Motor neuron (in vitro differentiated cells): ENCODE results near the gene LPO. TPM values are rescaled to one million over a fixed set of nuclear protein-coding genes. Genes with fewer than 3 reads are reported as not detected.
A peak's percentile ranks its signal among the peaks of the same experiment; 100 is the strongest.

Experiments used
- ATAC-seq, 8 experiments: fragments of 200-7000 bp; cut with Tn5 transposase; replicated peaks in 6 of 8; 2 replicates each; pipeline ENCODE4 v1.8.0; 2021; ENCODE audit warnings: mild to moderate bottlenecking in 8 of 8, moderate library complexity in 8 of 8
- H3K27ac ChIP-seq, 2 donors: fragments of 250-450 bp; sonication (Bioruptor Pico); 2 replicates each; pipeline ENCODE4 v1.9.0; 2021; ENCODE audit warnings: antibody characterized with exemption in 2 of 2, mild to moderate bottlenecking in 2 of 2, moderate library complexity in 1 of 2
- H3K4me1 ChIP-seq, 2 donors: fragments of 250-450 bp; sonication (Bioruptor Pico); replicated peaks in 1 of 2; 2 replicates each; pipeline ENCODE4 v1.6.1; 2021; ENCODE audit warnings: antibody characterized with exemption in 2 of 2, mild to moderate bottlenecking in 2 of 2, moderate library complexity in 1 of 2
- H3K4me3 ChIP-seq, 5 donors: fragments of 250-450 bp; sonication (Bioruptor Pico); 2 replicates each; pipeline ENCODE4 v1.9.0; 2021; ENCODE audit warnings: antibody characterized with exemption in 5 of 5, mild to moderate bottlenecking in 5 of 5, moderate library complexity in 4 of 5
- WGBS, 10 experiments: fragments of 450-650 bp; shearing (Covaris generic); methylation state at CpG; one replicate each; pipeline ENCODE4 v1.0.0; 2022; 5-methylcytosine and 5-hydroxymethylcytosine counted together
- in situ Hi-C, 9 experiments: fragments of 400-800 bp; cut with MboI; loops; one replicate each; pipeline ENCODE4 v1.15.0; 2021; ENCODE audit warnings: low sequenced_read_pairs in 9 of 9, low pct_unique_long_range_greater_than_20kb in 2 of 9; ENCODE audit not compliant: unreplicated experiment in 9 of 9
- total RNA-seq, 8 experiments: library from RNA; unstranded; fragments of 300-600 nt; gene quantifications; 2 replicates each; pipeline versions ENCODE4 v1.2.3 to v1.2.4, GENCODE V29; 2022

The LPO gene
- total RNA-seq, 8 experiments from 2014 or later = 0.08 to 1.2 (median 0.16) TPM; not detected in 1

- ATAC-seq = no peak
- in situ Hi-C loops = no loop called here
- WGBS, 10 experiments = 85 to 99% (median 93%) methylated on average over 5 to 17 of the region's 36 CpGs; no CpG with 5 or more reads in 4 of the 10 experiments
- no peak overlapping the region for H3K4me3 ChIP-seq
- H3K4me1 ChIP-seq = peaks cover 0 to 9% of the 10 kb centered on the region in 2 donors
- H3K27ac ChIP-seq = no peak overlapping the region
Observed at GRCh38 chr17:58277802-58278595, 39.6 kb downstream of the LPO start.

DNA sequence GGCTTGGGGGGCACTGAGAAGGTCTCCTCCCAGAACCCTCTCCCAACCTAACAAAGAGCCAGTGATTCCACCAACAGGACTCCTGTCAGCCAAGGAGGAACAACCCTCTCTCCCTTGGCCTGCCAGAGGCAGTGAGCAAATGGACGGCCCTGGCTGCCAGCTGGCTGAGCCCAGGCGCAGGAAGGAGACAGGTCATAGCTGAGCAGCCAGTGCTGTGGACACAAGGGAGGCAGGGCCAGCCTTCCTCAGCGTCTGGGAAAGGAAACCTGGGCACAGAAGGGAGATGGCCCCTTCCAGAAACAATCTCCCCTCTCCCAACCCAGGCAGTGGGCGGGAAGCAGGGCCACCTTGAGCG, 40.3 kb downstream of the LPO start:
- 47% methylated on average over 5 of the region's 5 CpGs; no CpG with 5 or more reads in 9 of the 10 experiments for WGBS, 10 experiments
- H3K27ac ChIP-seq = peak overlapping the region in 1 of 2 donors; percentile 63
- in situ Hi-C loops = no loop called here
- peaks cover 0 to 9% of the 10 kb centered on the region in 2 donors for H3K4me1 ChIP-seq
- no peak overlapping the region for H3K4me3 ChIP-seq
- peak in 1 of 8 experiments; percentile 21 for ATAC-seq

DNA sequence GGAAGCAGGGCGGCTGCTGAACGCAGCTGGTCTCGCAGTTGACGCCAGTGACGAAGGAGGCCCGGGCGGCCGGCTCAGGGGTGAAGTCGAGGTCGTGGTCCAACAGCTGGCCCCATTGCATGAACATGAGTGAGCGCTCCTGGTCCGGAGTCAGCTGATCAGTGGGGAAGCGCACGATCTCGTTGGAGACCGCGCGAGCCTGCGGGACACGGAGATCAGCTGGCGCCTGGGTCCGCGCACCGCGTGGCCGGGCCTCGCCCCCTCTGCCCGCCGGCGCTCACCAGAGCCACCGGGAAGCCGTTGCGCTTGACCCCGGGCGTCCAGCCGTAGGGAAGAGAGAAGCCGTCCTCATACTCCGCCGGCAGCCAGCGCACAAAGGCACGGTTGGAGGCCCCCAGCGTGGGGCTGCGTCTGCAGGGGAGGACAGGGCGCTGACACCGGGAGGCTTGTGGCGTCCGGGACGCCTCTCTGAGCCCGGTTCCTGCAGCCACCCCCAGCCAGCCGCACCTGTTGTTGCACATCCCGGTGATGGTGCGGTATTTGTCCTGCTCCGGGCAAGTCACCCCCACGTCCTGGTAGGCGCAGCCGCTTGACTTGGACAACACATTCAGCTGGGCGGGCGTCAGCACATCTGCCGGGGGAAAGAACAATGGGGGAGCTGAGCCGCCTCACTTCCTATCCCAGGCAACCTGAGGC, 40.8 kb downstream of the LPO start:
- Histone ChIP-seq H3K4me1 (peaks cover 0 to 9% of the 10 kb centered on the region in 2 donors), H3K27ac (peak overlapping the region in 1 of 2 donors; percentile 63), H3K4me3 (no peak overlapping the region)
- peak in 6 of 8 experiments; percentile 83 to 93 (median 89) for ATAC-seq
- in situ Hi-C loops = no loop called here
- 1 to 84% (median 75%) methylated on average over 2 to 45 of the region's 60 CpGs; no CpG with 5 or more reads in 4 of the 10 experiments for WGBS, 10 experiments

DNA sequence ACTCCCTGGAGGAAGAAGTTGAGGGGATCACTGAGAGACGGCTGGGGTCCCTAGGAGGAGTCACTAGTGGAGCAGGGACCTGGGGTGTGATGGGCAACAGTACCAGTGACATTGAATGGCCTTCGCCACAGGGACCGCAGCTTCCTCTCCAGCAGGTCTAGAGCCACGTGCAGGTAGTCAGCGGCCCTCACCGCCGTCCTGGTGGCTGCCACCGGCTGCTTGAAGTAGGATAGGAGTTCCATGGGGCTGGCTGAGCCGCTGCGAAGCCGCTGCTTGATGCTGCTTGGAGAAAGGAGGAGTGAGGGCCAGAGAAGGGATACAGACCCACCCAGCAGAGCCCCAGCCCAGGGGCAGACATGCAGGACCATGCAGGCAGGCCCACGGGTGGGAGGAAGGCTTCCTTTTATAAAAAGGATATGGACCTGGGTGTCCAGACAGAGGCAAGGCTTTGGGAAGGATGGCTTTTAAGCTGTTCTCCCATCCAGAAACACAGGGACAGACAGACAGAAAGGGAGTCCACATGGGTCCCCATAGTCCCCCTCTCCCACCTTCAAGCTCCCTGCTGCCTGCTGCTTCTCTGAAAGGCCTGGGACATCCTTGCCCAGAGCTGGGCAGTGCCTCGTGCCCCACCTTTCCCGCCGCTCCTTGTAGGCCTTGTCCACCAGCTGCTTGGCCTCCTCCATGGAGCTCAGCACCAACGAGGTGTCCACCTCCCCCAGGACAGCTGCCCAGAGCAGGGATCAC, 41.5 kb downstream of the LPO start:
- Histone ChIP-seq H3K4me1 (peaks cover 0 to 9% of the 10 kb centered on the region in 2 donors), H3K4me3 (no peak overlapping the region), H3K27ac (no peak overlapping the region)
- WGBS, 10 experiments = 41 to 91% (median 88%) methylated on average over 2 to 7 of the region's 16 CpGs; no CpG with 5 or more reads in 6 of the 10 experiments
- in situ Hi-C loops = no loop called here
- no peak for ATAC-seq

DNA sequence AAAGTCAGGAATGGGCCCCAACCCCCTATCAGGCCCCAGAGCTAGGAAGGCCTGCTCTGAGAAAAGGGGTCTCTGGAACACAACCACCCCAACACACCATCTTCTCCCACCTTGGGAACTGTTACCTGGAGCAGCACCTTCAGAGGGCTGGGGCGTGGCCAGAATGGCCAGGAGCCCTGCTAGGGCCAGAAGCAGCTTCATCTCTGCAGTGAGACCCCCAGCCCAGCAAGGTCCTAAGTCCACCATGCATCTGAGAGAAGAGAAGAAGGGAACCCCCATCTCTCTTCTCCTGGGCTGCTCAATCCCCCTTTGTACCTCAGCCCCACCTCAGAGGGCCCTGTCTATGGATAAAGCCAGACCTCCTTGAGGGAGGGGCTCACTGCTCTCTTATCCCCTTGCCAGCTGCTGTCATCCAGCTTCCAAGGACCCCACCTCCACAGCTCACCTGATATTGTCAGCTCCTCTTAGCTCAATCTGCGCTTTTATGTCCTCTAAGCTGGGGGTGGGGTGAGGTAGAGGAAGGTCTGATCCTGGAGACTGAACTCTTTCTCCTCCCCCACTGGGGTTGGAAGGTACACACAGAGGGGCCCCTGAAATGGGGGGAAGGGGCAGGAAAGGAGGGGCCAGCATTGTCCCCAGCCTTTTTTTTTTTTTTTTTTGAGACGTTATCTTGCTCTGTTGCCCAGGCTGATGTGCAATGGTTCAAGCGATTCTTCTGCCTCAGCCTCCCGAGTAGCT, 42.3 kb downstream of the LPO start, which contains the start of gene MPO:
TSS of gene MPO (minus strand) at position 456 of the 738 bp plus-strand sequence. CDS start at position 279, 177 bp downstream.
- Histone ChIP-seq H3K4me1 (peaks cover 0 to 9% of the 10 kb centered on the region in 2 donors), H3K27ac (no peak within 1 kb of the TSS), H3K4me3 (no peak within 1 kb of the TSS)
- WGBS, 10 experiments = 39 to 90% methylated on average over 2 to 3 of the region's 5 CpGs; no CpG with 5 or more reads in 8 of the 10 experiments
- in situ Hi-C loops = no loop called here
- no peak for ATAC-seq

GRCh38 chr17:58281511-58282011, 43.2 kb downstream of the LPO start:
- Histone ChIP-seq H3K4me1 (peaks cover 0 to 9% of the 10 kb centered on the region in 2 donors), H3K27ac (no peak overlapping the region), H3K4me3 (no peak overlapping the region)
- WGBS, 10 experiments = 40 to 58% (median 58%) methylated on average over 1 to 2 of the region's 2 CpGs; no CpG with 5 or more reads in 7 of the 10 experiments
- in situ Hi-C loops = no loop called here
- ATAC-seq = no peak

DNA sequence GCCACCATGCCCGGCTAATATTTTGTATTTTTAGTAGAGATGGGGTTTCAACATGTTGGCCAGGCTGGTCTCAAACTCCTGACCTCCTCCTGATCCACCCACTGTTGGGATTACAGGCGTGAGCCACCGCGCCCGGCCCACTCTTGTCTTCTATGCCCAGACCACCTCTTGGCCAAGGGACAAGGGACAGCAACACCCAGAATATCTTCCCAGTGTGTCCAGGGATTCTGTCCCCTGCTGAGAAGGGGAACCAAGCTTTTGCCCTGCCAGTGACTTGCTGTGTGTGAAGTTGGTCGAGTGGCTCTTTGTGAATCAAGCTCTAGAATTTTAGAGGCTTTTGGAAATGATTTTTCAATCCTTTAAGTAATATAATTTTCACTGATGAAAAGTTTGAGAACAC, 44.1 kb downstream of the LPO start:
- ATAC-seq = no peak
- no peak overlapping the region for H3K4me3 ChIP-seq
- in situ Hi-C loops = no loop called here
- WGBS, 10 experiments = 0 to 83% (median 7%) methylated on average over 1 to 3 of the region's 6 CpGs; no CpG with 5 or more reads in 4 of the 10 experiments
- peaks cover 0 to 9% of the 10 kb centered on the region in 2 donors for H3K4me1 ChIP-seq
- no peak overlapping the region for H3K27ac ChIP-seq

DNA sequence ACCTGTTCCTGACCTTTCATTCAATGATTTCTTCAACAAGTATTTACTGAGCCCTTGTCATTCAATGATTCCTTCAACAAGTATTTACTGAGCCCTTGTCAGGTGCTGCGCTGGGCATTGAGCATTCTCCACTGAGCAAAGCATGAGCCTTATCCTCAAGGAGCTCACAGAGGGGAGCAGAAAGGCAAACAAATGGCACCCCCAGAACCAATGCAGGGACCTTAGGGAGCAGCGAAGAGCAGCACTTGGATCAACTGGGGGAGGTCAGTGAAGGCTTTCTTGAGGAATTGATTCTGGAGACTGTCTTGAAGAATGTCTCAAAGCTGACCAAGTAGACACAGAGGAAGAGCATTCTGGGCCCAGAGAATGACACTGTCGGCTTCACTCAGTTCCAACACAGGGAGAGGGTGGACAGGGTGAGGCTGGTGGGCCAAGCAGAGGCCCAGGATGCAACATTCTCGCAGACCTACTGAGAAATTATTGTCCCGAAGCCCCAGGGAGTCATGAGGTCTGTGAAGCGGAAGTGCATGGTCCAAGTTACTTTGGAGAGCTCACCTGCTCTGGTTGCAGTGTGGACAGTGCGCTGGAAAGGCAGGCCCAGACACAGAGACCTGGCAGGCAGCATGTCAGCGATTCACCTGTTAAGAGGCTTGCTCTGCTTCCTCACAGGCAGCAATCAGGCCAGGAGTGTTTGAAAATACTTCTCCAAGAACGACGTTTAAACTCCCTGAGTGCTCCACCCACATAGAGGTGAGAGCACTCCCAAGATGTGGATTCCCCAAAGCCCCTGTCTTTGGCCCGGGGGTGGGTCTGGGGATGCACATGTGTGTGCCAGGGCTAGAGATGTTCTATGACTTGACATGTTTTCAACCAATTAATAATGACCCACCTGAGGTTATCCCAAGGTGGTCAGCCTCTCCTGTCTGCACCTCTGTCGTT, 45.6 kb downstream of the LPO start:
- Histone ChIP-seq H3K27ac (no peak overlapping the region), H3K4me1 (peaks cover 0 to 4% of the 10 kb centered on the region in 2 donors), H3K4me3 (no peak overlapping the region)
- in situ Hi-C loops = no loop called here
- 0 to 100% (median 80%) methylated on average over 1 to 9 of the region's 12 CpGs for WGBS, 10 experiments
- no peak for ATAC-seq

- no peak overlapping the region for H3K4me3 ChIP-seq
- in situ Hi-C loops = no loop called here
Observed at GRCh38 chr17:58284613-58285421, 46.4 kb downstream of the LPO start.

GRCh38 chr17:58285422-58285810, 47.0 kb downstream of the LPO start:
- in situ Hi-C loops = no loop called here
- no peak overlapping the region for H3K4me3 ChIP-seq
- ATAC-seq = no peak
- H3K4me1 ChIP-seq = no peaks in the 10 kb centered on the region
- WGBS, 10 experiments = 45 to 100% (median 99%) methylated on average over 1 to 3 of the region's 3 CpGs
- no peak overlapping the region for H3K27ac ChIP-seq

More at GRCh38 chr17:58284613-58285421, 46.4 kb downstream of the LPO start:
- ATAC-seq = no peak
- 0 to 100% (median 50%) methylated on average over 1 to 5 of the region's 6 CpGs; no CpG with 5 or more reads in 3 of the 10 experiments for WGBS, 10 experiments
- no peaks in the 10 kb centered on the region for H3K4me1 ChIP-seq
- no peak overlapping the region for H3K27ac ChIP-seq

DNA sequence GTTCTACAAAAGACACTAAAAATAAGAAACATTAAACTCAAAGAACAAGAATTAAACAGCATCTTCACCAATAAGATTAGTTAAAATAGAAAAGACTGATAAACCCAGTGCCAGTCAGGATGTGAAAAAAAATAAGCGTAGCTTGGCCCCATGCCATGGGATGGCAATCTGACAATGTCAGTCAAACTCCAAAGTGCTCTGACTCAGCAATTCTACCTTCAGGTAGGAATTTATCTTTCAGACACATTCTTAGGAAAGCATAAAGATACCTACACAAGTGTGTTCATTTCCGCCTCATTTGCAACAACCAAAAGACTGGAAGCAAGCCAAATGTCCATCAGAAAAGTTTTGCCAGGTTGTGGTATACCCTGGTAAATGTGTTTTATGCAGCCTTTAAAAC, 51.5 kb downstream of the LPO start:
- ATAC-seq = no peak
- no peaks in the 10 kb centered on the region for H3K4me1 ChIP-seq
- H3K4me3 ChIP-seq = no peak overlapping the region
- H3K27ac ChIP-seq = no peak overlapping the region
- 29 to 100% (median 71%) methylated on average over 1 to 2 of the region's 2 CpGs; no CpG with 5 or more reads in 1 of the 10 experiments for WGBS, 10 experiments
- in situ Hi-C loops = no loop called here
